Activated CD8-positive, alpha-beta T cell treated with anti-CD3 and anti-CD28 coated beads for 36 hours (primary cell): ENCODE data around the gene PRLH. TPM values are rescaled to one million over a fixed set of nuclear protein-coding genes. Genes with fewer than 3 reads are reported as not detected.
A peak's percentile ranks its signal among the peaks of the same experiment; 100 is the strongest.

ENCODE experiments used
- ATAC-seq: fragments of 200-7000 bp; cut with Tn5 transposase; one replicate; pipeline ENCODE4 v1.10.0; 2021; ENCODE audit warnings: mild to moderate bottlenecking, moderate library complexity
- CTCF ChIA-PET: fragments of 350-600 bp; sonication (Branson Sonifier 250); formaldehyde crosslinking; loops from one replicate; lab custom pipeline; 2021; ENCODE audit warnings: antibody characterized with exemption; lab: Charles Lee
- POLR2A ChIA-PET: fragments of 350-600 bp; sonication (Branson Sonifier 250); formaldehyde crosslinking; loops from one replicate; lab custom pipeline; 2021; ENCODE audit warnings: antibody characterized with exemption; lab: Charles Lee
- DNase-seq: peaks from one replicate; pipeline ENCODE4 v3.0.0-alpha.2; 2020
- H3K27ac Mint-ChIP-seq: one replicate; pipeline ENCODE4 v1.8.0; 2021; ENCODE audit warnings: mild to moderate bottlenecking, mixed read lengths
- H3K27me3 Mint-ChIP-seq: one replicate; pipeline ENCODE4 v1.8.0; 2021; ENCODE audit warnings: mixed read lengths
- H3K36me3 Mint-ChIP-seq: one replicate; pipeline ENCODE4 v1.8.0; 2021; ENCODE audit warnings: low read depth, mixed read lengths
- H3K4me1 Mint-ChIP-seq: one replicate; pipeline ENCODE4 v1.8.0; 2021; ENCODE audit warnings: low read depth, mixed read lengths
- H3K4me3 Mint-ChIP-seq: one replicate; pipeline ENCODE4 v1.8.0; 2021; ENCODE audit warnings: mild to moderate bottlenecking, moderate library complexity, mixed read lengths
- H3K9me3 Mint-ChIP-seq: one replicate; pipeline ENCODE4 v1.8.0; 2021; ENCODE audit warnings: mixed read lengths
- CTCF ChIP-seq: fragments of 200-600 bp; IDR thresholded peaks from one replicate; pipeline ENCODE4 v1.8.0; 2022; ENCODE audit warnings: antibody characterized with exemption, mild to moderate bottlenecking
- intact Hi-C: fragments of 100-400 bp; cut with micrococcal nuclease; formaldehyde crosslinking; loops from one replicate; pipeline ENCODE4 v1.10.0; 2022
- total RNA-seq, 2 experiments: library from RNA; stranded (reverse); gene quantifications; one replicate each; pipeline ENCODE4 v1.2.3, GENCODE V29; 2021

Gene PRLH
- total RNA-seq, 2 experiments from 2014 or later = not detected

- H3K9me3 Mint-ChIP-seq = no peaks in the 10 kb centered on the region
- intact Hi-C loops = loop anchor here (2.0 kb wide), 1 partner anchor 58 kb away; no protein-coding TSS in a partner anchor
- peaks cover 3% of the 10 kb centered on the region for H3K27me3 Mint-ChIP-seq
- DNase-seq = no peak
- no peak overlapping the region for H3K4me3 Mint-ChIP-seq
- ATAC-seq = no peak
- no peak overlapping the region for H3K27ac Mint-ChIP-seq
- peaks cover 6% of the 10 kb centered on the region for H3K4me1 Mint-ChIP-seq
- POLR2A ChIA-PET = interaction anchor here (0.7 kb wide), 1 partner anchor 59 kb away, joined by 3 read pairs; no protein-coding TSS in a partner anchor
- no peaks in the 10 kb centered on the region for H3K36me3 Mint-ChIP-seq
- no peak for TF ChIP-seq CTCF
- CTCF ChIA-PET = interaction anchor here (0.9 to 8.2 kb wide), 20 partner anchors 9 to 449 kb away, joined by 3 to 285 read pairs (median 7); no protein-coding TSS in a partner anchor
These were observed 4.5 kb downstream of the PRLH start for GRCh38 chr2:237570776-237571335.

- DNase-seq (no peak), ATAC-seq (peak; percentile 3)
- Mint-ChIP-seq H3K4me3 (no peak overlapping the region), H3K4me1 (peaks cover 6% of the 10 kb centered on the region), H3K27me3 (peaks cover 3% of the 10 kb centered on the region), H3K9me3 (no peaks in the 10 kb centered on the region), H3K27ac (no peak overlapping the region), H3K36me3 (no peaks in the 10 kb centered on the region)
- ChIA-PET POLR2A (interaction anchor here (1.1 to 1.6 kb wide), 3 partner anchors 10 to 62 kb away, joined by 4 to 8 read pairs (median 5); no protein-coding TSS in a partner anchor), CTCF (interaction anchor here (0.6 to 8.2 kb wide), 61 partner anchors 9 to 541 kb away, joined by 3 to 285 read pairs (median 5); partner anchors contain the start of gene RAB17)
- no peak for TF ChIP-seq CTCF
- intact Hi-C loops = loop anchor here (2.0 kb wide), 1 partner anchor 59 kb away; no protein-coding TSS in a partner anchor
These were observed 5.2 kb downstream of the PRLH start for GRCh38 chr2:237571551-237571950.

- no peak overlapping the region for H3K4me3 Mint-ChIP-seq
These were observed 5.8 kb downstream of the PRLH start for GRCh38 chr2:237572021-237572741.

GRCh38 chr2:237572742-237573101 is 6.3 kb downstream of the PRLH start:
- Mint-ChIP-seq H3K4me3 (no peak overlapping the region), H3K36me3 (no peaks in the 10 kb centered on the region), H3K27ac (no peak overlapping the region), H3K4me1 (peaks cover 6% of the 10 kb centered on the region), H3K9me3 (no peaks in the 10 kb centered on the region), H3K27me3 (peaks cover 3% of the 10 kb centered on the region)
- intact Hi-C loops = no loop called here
- ChIA-PET POLR2A (interaction anchor here (1.0 to 1.6 kb wide), 3 partner anchors 9 to 60 kb away, joined by 3 to 8 read pairs (median 4); no protein-coding TSS in a partner anchor), CTCF (interaction anchor here (0.6 to 8.2 kb wide), 41 partner anchors 8 to 452 kb away, joined by 3 to 285 read pairs (median 7); partner anchors contain the start of gene RAB17)
- DNase-seq = no peak
- no peak for TF ChIP-seq CTCF
- ATAC-seq = no peak

More at GRCh38 chr2:237572021-237572741, 5.8 kb downstream of the PRLH start:
- no peak overlapping the region for H3K27ac Mint-ChIP-seq
- ChIA-PET POLR2A (interaction anchor here (1.0 to 1.6 kb wide), 4 partner anchors 9 to 63 kb away, joined by 3 to 8 read pairs (median 4); no protein-coding TSS in a partner anchor), CTCF (interaction anchor here (0.6 to 8.2 kb wide), 70 partner anchors 9 to 541 kb away, joined by 3 to 285 read pairs (median 5); partner anchors contain the start of gene RAB17)
- peaks cover 6% of the 10 kb centered on the region for H3K4me1 Mint-ChIP-seq
- H3K36me3 Mint-ChIP-seq = no peaks in the 10 kb centered on the region
- ATAC-seq (peak; percentile 98), DNase-seq (peak; percentile 90)
- no peaks in the 10 kb centered on the region for H3K9me3 Mint-ChIP-seq
- peak; percentile 98 for TF ChIP-seq CTCF
- H3K27me3 Mint-ChIP-seq = peaks cover 3% of the 10 kb centered on the region
- intact Hi-C loops = no loop called here
